ENCODE data around the gene CAMSAP1. TPM values are rescaled to one million over a fixed set of nuclear protein-coding genes. Genes with fewer than 3 reads are reported as not detected.

The CAMSAP1 gene
- total RNA-seq, 2 experiments from 2014 or later: 30.4 to 33.0 TPM

DNA sequence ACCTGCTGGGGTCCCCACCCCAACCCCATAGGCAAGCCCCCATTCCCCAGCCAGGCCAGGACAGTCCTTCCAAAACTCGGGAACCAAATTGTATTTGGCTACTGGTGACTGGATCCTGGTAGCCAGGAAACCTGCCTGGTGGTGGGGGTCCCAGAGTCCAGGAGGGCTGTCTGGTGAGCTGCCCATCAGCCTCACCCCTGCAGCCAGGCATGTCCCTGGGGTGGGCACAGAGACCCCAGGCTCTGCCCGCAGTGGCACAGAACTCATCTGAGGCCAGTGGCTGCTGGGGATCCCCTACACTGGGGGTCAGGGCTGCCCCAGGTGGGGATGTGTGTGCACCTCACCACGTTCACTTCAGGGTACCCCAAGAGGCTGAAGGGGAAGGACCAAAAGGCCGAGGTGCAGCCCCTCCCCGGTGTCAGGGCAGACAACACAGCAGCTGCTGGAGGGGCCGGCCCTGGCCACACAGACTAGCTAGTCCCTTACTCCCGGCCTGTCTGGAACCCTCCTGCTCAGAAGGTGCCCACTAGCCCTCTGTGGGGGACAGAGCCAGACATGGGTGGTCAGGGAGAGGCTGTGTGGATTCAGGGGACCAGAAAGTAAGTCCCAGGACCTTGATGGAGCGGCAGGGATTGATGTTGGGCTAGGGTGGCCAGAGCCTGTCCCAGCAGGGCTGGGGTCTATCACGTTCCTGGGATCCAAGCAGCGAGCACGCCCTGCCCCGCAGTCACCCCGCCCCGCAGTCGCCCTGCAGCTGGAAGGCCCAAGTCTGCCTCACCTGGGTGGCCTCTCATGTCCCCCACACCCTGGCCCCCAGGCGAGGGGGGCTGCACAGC, 113.9 kb downstream of the CAMSAP1 start:
- Histone ChIP-seq H3K79me2 (ENCODE audit: insufficient read depth, low read depth, low read length) (no peaks in the 10 kb centered on the region), H3K9me2 (ENCODE audit: insufficient read depth, low read length) (no peaks in the 10 kb centered on the region), H2AFZ (ENCODE audit: low read length) (no peak overlapping the region), H4K20me1 (ENCODE audit: insufficient read depth, low read length) (no peaks in the 10 kb centered on the region), H3K9me3 (ENCODE audit: low read length) (no peaks in the 10 kb centered on the region), H3K36me3 (ENCODE audit: insufficient read depth, low read length) (no peaks in the 10 kb centered on the region), H3K27ac (ENCODE audit: low read depth, low read length, poor library complexity, severe bottlenecking) (no peak overlapping the region), H3K4me2 (ENCODE audit: low read length) (no peak overlapping the region), H3K4me1 (ENCODE audit: insufficient read depth, low read length, poor library complexity, severe bottlenecking) (no peaks in the 10 kb centered on the region), H3K4me3 (ENCODE audit: low read depth, low read length, poor library complexity, severe bottlenecking) (no peak overlapping the region)
- CTCF ChIA-PET (ENCODE audit: unreplicated experiment): no interaction called here
- POLR2A ChIA-PET: no interaction called here
- BruUV-seq (replicated peaks): no TSS peak
- intact Hi-C loops (cut with micrococcal nuclease; ENCODE audit: unreplicated experiment): no loop called here
- no peak for TF ChIP-seq EZH2phosphoT487 (IDR thresholded peaks at IDR 0.05; ENCODE audit: borderline replicate concordance, low read depth, low read length)
- TF ChIP-seq, protein P1, sequence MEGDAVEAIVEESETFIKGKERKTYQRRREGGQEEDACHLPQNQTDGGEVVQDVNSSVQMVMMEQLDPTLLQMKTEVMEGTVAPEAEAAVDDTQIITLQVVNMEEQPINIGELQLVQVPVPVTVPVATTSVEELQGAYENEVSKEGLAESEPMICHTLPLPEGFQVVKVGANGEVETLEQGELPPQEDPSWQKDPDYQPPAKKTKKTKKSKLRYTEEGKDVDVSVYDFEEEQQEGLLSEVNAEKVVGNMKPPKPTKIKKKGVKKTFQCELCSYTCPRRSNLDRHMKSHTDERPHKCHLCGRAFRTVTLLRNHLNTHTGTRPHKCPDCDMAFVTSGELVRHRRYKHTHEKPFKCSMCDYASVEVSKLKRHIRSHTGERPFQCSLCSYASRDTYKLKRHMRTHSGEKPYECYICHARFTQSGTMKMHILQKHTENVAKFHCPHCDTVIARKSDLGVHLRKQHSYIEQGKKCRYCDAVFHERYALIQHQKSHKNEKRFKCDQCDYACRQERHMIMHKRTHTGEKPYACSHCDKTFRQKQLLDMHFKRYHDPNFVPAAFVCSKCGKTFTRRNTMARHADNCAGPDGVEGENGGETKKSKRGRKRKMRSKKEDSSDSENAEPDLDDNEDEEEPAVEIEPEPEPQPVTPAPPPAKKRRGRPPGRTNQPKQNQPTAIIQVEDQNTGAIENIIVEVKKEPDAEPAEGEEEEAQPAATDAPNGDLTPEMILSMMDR (conservative IDR thresholded peaks at IDR 0.05; ENCODE audit: low read length): no peak
- DNase-seq (ENCODE audit: low spot score): no peak

DNA sequence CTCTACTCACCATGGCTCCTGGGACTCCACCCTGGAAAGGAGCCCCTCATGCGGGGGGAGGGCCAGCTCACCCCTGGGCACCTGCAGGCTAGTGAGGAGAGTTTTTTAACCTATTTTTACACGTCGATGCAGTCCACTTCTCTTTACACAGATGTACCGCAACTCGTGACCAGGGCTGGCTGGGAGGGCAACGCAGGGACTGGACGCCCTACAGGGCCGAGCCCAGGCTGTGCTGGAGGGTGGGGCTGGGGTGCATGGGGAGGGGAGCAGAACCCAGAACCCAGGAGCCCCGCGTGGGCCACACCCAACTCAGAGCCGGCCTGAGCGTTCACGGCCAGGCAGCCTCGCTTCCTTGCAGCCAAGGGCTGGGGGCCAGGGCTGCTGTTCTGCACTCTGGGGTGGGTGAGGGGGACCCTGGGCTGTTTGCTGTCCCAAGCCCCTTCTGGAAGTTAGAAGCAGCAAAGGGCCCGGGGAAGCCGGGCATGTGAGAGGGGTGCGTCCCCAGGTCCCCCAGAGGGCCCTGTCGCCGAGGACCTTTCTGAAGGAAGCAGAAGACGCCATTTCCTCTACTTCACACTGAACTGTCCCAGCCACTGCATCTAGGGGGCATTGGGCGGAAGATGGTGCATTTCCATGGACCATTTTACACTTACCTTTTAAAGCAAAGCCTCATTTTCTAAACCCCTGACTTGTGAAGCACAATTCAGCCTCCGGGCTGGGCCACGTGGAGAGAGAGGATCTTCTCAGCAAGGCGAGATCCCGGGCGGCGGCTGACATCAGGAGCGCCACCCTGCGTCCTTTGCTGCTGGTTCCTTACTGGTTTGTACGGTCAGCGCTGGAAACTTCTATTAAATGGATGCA, 114.8 kb downstream of the CAMSAP1 start:
- Histone ChIP-seq H3K9me3 (ENCODE audit: low read length) (no peaks in the 10 kb centered on the region), H2AFZ (ENCODE audit: low read length) (no peak overlapping the region), H3K9me2 (ENCODE audit: insufficient read depth, low read length) (no peaks in the 10 kb centered on the region), H4K20me1 (ENCODE audit: insufficient read depth, low read length) (no peaks in the 10 kb centered on the region), H3K4me3 (ENCODE audit: low read depth, low read length, poor library complexity, severe bottlenecking) (no peak overlapping the region), H3K79me2 (ENCODE audit: insufficient read depth, low read depth, low read length) (no peaks in the 10 kb centered on the region), H3K4me1 (ENCODE audit: insufficient read depth, low read length, poor library complexity, severe bottlenecking) (no peaks in the 10 kb centered on the region), H3K4me2 (ENCODE audit: low read length) (no peak overlapping the region), H3K36me3 (ENCODE audit: insufficient read depth, low read length) (no peaks in the 10 kb centered on the region), H3K27ac (ENCODE audit: low read depth, low read length, poor library complexity, severe bottlenecking) (no peak overlapping the region)
- intact Hi-C loops (cut with micrococcal nuclease; ENCODE audit: unreplicated experiment): no loop called here
- TF ChIP-seq, protein P1 (conservative IDR thresholded peaks at IDR 0.05; ENCODE audit: low read length): no peak
- TF ChIP-seq EZH2phosphoT487 (IDR thresholded peaks at IDR 0.05; ENCODE audit: borderline replicate concordance, low read depth, low read length): no peak
- ChIA-PET CTCF (ENCODE audit: unreplicated experiment) (no interaction called here), POLR2A (no interaction called here)
- BruUV-seq (replicated peaks): no TSS peak
- no peak for DNase-seq (ENCODE audit: low spot score)

All from OCI-LY7 (cell line).